HG03575 (cell line): ENCODE results near the gene TSEN34.
"Not testable (repeated sequence)": the region's sequence is repeated elsewhere in the genome, so short reads cannot be mapped to it uniquely, and the experiment has no call there.

ENCODE experiments used
- ATAC-seq: cut with Tn5 transposase; IDR thresholded peaks from one replicate; pipeline ENCODE4 v1.9.1; 2021; ENCODE audit not compliant: unreplicated experiment, insufficient number of reproducible peaks, low FRiP score; ENCODE audit errors: extremely low read depth

Gene TSEN34

DNA sequence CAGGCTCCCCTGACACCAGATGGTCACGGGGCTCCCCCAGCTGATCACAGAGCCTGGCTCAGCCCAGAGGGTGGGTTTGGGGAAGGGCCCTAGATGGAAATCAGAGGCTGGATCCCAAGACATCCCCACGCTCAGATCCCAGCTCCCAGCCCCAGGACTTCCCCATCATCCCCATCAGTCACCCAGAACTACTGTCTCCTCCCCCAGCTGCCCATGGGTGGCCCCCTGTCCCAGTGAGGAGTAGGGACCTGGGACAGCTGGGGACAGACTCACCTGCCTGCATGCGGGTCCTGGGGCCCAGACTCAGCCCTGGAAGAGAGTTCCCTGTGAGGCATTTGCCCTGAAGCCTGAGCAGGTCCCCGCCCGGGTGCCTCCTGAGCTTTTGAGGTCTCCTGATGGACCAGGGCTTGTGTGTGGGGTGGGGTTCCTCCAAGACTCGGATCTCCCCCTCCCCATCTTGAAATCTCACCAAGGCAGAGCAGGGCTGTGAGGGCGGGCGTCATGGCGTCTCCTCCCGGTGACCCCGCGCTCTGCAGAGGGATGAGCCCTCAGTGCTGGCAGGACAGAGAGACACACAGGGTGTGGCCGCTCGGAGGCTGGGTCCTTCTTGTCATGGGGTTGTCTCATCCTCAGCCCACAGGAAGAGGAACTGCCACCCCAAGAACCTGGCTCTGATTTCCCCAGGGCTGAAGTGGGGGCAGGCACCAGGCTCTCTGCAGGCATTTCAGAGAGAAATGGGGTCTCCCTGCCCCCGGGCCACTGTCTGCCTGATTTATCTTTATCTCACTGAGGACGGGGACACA lies 31.6 kb downstream of the TSEN34 start, which contains the start of gene LILRB3:
Gene LILRB3 (minus strand): TSS at position 534 of the 803 bp plus-strand sequence. CDS start 31 bp downstream, at position 503.
- not testable (repeated sequence) for ATAC-seq

DNA sequence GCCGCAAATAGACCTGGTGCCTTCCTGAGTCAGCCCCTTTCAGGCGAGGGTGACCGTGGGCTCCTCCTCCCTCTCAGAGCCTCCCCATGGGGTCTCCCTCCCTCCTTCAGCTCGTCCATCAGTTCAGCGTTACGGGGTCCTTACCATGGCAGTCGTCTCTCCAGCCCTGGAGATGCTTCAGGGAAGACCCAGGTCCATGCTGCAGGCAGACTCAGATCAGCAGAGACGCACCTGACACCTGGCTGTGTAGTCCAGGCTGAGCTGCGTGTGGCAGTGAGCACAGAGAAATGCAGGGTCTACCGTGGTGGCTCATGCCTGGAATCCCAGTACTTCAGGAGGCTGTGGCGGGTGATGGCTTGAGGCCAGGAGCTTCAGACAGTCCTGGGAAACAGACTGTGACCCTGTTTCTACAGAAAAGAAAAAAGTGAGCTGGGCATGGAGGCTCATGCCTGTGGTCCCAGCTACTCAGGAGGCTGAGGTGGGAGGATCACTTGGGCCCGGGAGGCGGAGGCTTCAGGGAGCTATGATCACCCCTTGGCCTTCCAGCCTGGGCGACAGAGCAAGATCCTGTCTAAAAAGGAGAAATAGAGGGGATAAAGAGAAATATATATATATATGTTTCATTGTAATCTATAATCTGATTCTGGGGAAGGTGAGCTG lies 32.3 kb downstream of the TSEN34 start:
- not testable (repeated sequence) for ATAC-seq

DNA sequence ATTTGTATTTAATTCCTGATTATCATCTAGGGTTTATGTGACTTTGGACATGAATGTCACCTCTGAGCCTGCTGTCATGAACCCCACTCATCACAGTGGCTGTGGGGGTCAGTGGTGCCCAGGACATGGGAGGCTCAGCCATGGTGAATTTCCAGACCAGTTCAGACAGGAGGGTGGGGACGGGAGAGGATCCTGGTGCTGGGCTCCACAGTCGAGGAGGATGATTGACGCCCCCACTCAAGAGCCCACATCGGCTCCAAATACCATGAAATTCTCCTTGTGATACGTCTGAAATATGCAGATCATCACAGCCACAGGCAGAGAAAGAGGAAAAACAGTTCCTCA lies 32.8 kb downstream of the TSEN34 start:
- ATAC-seq, result not testable (repeated sequence)

DNA sequence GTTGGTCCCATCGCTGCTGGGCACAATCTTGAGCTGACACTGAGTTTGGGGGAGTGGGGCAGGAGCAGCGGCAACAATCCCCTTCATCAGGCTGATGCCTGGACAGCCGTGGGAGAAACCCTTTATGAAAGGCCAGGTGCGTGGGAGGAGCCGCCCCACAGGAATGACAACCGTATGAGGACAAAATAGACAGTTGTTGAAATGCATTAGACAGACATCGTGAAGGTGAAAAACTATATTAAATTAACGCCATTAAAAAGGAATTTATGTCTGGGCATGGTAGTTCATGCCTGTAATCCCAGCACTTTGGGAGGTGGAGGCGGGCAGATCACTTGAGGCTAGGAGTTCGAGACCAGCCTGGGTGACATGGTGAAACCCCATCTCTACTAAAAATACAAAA lies 33.5 kb downstream of the TSEN34 start:
- ATAC-seq, result not testable (repeated sequence)

DNA sequence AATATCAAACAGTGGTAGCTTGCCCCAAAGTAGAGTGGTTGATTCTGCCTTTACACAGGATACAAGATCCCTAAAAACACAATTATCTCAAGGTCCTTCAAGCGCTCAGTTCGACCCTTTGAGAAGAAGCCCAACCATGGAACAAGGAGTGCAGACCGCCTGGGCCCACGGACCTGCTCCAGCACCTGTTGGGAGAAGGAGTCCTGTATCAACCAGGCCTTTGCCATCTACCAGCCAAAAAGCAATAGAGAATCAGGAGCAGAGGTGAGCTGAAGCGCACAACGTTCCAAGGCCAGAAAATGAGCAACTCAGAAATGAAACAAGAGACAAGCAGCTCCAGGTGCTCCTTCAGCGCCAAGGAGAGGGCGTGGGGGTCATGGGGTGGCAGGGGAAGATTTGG lies 38.0 kb downstream of the TSEN34 start:
- ATAC-seq, result no peak

DNA sequence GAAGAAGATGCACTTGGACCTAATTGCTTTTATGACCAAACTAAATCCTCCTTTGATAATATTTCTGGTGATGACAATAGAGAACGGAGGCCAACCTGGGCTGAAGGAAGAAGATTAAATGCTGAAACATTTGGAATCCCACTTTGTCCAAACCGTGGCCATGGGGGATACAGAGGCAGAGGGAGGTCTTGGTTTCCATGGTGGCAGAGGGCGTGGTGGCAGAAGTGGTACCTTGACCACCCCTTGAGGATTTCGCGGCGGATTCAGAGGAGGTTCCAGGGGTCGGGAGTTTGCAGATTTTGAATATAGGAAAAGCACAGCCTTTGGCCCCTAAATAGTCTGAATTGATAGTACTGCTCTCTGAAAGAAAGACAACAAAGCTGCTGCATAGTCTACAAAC lies 38.9 kb downstream of the TSEN34 start:
- no peak for ATAC-seq

DNA sequence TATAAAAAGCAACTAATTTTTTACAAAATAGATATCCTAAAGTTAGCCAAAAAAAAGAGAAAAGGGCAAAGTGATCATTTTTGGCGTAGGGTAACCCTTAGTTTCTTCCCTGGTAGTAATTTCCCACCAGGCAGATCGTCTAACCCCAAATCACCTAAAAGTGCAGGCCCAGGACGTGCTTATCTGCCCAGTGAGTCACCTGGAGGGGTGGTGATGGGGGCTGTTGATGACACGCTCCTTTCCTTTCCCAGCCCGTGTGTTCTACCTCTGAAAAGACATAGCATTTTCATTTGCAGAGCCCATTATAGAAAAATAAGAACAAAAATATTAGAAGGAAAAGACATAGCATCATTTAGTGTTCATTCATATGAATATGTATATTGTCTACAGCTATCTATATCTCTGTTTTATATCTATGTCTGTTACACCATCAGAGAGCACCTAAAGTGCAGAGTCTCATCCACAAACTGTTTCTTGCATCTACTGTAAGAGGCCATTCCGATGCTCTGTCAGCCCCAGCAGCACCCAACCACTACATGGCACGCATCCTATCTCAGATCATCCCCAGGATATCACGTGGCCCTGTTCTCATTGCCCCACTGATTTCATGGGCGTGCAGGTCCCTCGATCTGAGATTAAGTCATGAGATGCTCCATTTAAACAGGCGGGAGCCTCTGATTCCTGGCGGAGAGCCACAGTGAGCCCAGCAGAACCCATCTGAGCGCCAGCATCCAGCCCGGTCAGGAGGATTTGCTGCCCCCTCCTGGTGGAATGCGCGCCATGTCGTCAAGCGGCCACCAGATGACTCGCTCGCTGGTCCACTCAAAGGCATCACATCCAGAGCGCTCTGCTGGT lies 40.2 kb downstream of the TSEN34 start:
- ATAC-seq, result no peak

DNA sequence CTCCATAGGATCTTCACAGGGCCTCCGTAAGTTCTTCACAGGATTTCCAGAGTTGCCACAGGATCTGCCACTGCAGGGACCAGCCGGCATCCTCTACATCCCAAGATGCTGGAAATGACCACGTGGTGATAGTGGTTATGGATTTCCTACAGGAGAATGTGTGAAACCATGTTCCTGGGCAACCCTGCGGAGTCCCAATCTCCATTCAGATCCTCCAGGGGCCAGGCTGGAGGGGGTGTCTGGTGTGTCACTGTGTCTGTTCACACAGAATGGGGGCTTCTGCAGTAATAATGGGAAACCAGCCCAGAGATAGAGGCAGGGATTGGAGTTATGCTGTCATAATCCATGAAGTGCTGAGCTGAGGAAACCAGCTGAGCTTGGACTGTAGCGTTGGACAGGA lies 42.8 kb downstream of the TSEN34 start:
- no peak for ATAC-seq

DNA sequence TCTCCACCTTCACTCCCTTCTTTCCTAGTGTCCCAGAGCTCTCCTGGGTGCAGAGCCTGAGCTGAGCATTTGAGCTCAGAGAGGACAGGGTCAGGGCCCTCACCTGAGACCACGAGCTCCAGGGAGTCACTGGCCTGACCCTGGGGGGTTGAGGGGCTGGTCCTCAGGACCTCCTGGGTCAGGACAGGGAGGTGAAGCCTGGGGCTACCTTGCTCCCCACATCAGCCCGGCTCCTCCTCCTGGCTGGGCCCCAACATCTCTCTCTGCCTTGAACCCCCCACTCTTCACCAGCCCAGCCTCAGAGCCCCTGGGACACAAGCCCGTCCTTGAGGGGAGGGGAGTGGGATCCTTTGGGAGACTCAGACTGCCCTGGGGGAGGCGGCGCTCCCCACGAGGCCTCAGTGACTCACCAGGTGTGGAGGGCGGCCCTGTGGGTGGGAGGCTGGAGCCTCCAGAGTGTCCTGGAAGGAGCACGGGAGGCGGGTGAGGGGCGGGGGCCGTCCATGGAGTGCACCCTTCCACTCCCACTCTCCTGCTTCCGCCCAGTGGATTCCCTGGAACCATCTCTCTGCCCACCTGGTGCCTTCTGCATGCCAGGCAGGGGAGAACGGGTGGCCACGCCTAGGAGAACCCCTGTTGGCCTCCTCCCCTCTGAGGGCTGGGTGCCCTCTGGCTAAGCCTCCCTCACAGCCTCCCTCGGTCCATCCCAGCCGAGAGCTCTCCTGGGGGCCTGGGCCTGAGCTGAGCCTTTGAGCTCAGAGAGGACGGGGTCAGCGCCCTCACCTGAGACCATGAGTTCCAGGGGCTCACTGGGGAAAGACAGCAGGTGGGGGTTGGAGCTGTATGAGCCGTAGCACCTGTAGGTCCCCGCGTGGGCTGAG lies 48.6 kb downstream of the TSEN34 start:
- not testable (repeated sequence) for ATAC-seq

DNA sequence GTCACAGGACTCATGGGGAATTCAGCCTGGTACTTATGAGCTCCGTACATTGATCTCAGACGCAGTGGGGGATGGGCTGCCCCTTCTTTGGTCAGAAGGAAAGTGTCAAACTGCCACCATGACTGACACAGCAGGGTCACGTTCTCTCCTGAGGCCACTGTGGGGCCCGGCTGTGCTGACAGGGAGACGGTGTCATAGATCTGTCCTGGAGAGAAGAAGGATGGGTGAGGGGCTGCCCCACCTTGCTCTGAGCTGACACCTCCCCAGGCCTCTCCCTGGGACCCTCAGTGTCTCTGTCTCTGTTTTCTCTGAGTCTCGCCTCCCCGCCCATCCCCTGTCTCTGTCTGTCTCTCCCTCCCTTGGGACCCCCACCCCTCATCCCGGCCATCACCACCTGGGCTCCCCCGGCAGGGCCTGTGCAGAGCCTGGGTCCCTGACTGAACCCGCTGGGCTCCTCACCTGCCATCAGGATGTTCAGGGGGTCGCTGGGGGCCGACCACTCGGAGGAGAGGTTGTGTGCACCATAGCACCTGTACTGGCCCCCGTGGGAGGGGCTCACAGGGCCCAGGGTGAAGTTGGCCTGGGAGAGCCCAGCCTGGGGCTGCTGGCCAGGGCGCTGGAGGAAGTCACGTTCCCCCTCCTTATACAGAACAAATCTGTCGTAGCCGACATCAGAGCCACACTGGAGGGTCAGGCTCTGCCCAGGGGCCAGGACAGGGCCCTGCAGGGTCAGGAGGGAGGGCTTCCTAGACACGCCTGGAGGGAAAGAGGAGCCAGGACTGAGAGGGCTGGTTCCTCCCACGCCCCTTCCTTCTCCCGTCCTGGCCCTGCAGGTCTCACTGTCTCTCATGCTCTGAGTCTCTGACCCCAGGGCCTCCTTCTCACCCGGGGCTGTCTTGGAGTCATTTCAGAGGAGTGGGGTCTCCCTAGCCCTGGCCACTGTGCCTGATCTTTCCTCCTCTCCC lies 49.5 kb downstream of the TSEN34 start:
- not testable (repeated sequence) for ATAC-seq

DNA sequence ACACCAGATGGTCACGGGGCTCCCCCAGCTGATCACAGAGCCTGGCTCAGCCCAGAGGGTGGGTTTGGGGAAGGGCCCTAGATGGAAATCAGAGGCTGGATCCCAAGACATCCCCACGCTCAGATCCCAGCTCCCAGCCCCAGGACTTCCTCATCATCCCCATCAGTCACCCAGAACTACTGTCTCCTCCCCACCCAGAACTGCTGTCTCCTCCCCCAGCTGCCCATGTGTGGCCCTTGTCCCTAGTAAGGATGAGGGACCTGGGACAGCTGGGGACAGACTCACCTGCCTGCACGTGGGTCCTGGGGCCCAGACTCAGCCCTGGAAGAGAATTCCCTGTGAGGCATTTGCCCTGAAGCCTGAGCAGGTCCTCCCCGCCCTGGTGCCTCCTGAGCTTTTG lies 51.1 kb downstream of the TSEN34 start:
- ATAC-seq, result not testable (repeated sequence)

DNA sequence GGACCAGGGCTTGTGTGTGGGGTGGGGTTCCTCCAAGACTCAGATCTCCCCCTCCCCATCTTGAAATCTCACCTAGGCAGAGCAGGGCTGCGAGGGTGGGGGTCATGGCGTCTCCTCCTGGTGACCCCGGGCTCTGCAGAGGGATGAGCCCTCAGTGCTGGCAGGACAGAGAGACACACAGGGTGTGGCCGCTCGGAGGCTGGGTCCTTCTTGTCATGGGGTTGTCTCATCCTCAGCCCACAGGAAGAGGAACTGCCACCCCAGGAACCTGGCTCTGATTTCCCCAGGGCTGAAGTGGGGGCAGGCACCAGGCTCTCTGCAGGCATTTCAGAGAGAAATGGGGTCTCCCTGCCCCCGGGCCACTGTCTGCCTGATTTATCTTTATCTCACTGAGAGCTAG lies 51.5 kb downstream of the TSEN34 start, which contains the start of gene LILRA6:
Gene LILRA6 (minus strand): TSS at position 145 of the 400 bp plus-strand sequence.
- ATAC-seq, result not testable (repeated sequence)

DNA sequence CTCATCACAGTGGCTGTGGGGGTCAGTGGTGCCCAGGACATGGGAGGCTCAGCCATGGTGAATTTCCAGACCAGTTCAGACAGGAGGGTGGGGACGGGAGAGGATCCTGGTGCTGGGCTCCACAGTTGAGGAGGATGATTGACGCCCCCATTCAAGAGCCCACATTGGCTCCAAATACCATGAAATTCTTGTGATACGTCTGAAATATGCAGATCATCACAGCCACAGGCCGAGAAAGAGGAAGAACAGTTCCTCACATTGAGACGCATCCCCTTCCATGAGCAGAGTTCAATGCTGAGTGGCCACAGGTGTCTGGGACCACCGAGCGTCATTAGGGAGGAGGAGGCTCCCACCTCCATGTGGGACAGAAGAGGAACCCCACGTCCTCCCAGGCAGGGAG lies 52.7 kb downstream of the TSEN34 start:
- ATAC-seq, result not testable (repeated sequence)
